Urinary bladder (tissue), 4 donors: ENCODE results near the gene HAX1. TPM values are rescaled to one million over a fixed set of nuclear protein-coding genes. Genes with fewer than 3 reads are reported as not detected.
"Not testable (repeated sequence)": the region's sequence is repeated elsewhere in the genome, so short reads cannot be mapped to it uniquely, and the experiment has no call there.

Experiments
- DNase-seq: peaks from one replicate; pipeline ENCODE4 v3.0.0-alpha.2; 2015; ENCODE audit errors: extremely low spot score
- H3K27ac ChIP-seq: one replicate; pipeline ENCODE4 v1.5.1; 2013; ENCODE audit warnings: low read depth, mild to moderate bottlenecking, moderate library complexity
- H3K36me3 ChIP-seq: one replicate; pipeline ENCODE4 v1.6.1; 2013; ENCODE audit warnings: mild to moderate bottlenecking, moderate library complexity; ENCODE audit not compliant: insufficient read depth
- H3K4me1 ChIP-seq: one replicate; pipeline ENCODE4 v1.6.1; 2013; ENCODE audit warnings: mild to moderate bottlenecking, moderate library complexity; ENCODE audit not compliant: insufficient read depth
- H3K4me3 ChIP-seq: one replicate; pipeline ENCODE4 v1.5.1; 2013; ENCODE audit warnings: low read depth, low read length
- WGBS: extraction: QIAGEN DNeasy Blood & Tissue Kit; methylation state at CpG from one replicate; pipeline ENCODE4 v1.1.7; 2013; 5-methylcytosine and 5-hydroxymethylcytosine counted together
- polyA plus RNA-seq: library from polyadenylated mRNA; stranded (reverse); fragments of 200-250 nt; gene quantifications from one replicate; pipeline ENCODE4 v1.2.3, GENCODE V29; 2013
- total RNA-seq: library from RNA; depleted of rRNA; stranded (reverse); fragments of >200 nt; gene quantifications from one replicate; pipeline ENCODE4 v1.2.3, GENCODE V29; 2014
- donor health status: healthy with polysubstance abuse.
- donor health status: healthy.

The HAX1 gene
- 50.7 TPM for total RNA-seq
- polyA plus RNA-seq: 90.7 TPM

- H3K4me1 ChIP-seq: no peaks in the 10 kb centered on the region
- under 1% methylated on average over 47 of the region's 47 CpGs for WGBS
- peaks cover 3% of the 10 kb centered on the region for H3K36me3 ChIP-seq
- peak within 1 kb of the TSS; percentile 63 for H3K4me3 ChIP-seq
- peak within 1 kb of the TSS; percentile 87 for H3K27ac ChIP-seq
- DNase-seq: peak; percentile 91
These were observed at the start of gene HAX1 for GRCh38 chr1:154272217-154272998. HAX1 (plus strand) TSS chr1:154272629; CDS start chr1:154272724, 95 bp downstream.

- H3K4me3 ChIP-seq: no peak overlapping the region
- peaks cover 2% of the 10 kb centered on the region for H3K36me3 ChIP-seq
- H3K4me1 ChIP-seq: peaks cover 2% of the 10 kb centered on the region
- H3K27ac ChIP-seq: no peak overlapping the region
- no peak for DNase-seq
- 82% methylated on average over 1 of the region's 1 CpG for WGBS
These were observed 49.5 kb upstream of the HAX1 start for GRCh38 chr1:154222918-154223317.

- no peak overlapping the region for H3K27ac ChIP-seq
- DNase-seq: no peak
- H3K4me3 ChIP-seq: no peak overlapping the region
- H3K4me1 ChIP-seq: peaks cover 2% of the 10 kb centered on the region
- H3K36me3 ChIP-seq: no peaks in the 10 kb centered on the region
- WGBS: 45% methylated on average over 2 of the region's 2 CpGs
These were observed 48.8 kb upstream of the HAX1 start for GRCh38 chr1:154223621-154224020.

- no peak for DNase-seq
- Histone ChIP-seq H3K36me3 (no peaks in the 10 kb centered on the region), H3K4me1 (no peaks in the 10 kb centered on the region), H3K27ac (no peak overlapping the region), H3K4me3 (no peak overlapping the region)
- WGBS: 95% methylated on average over 2 of the region's 2 CpGs
These were observed 47.1 kb upstream of the HAX1 start for GRCh38 chr1:154225370-154225769.

GRCh38 chr1:154231112-154231511 lies 41.3 kb upstream of the HAX1 start:
- H3K27ac ChIP-seq, H3K36me3 ChIP-seq, H3K4me3 ChIP-seq, DNase-seq, H3K4me1 ChIP-seq: not testable (repeated sequence)
- WGBS: 96% methylated on average over 3 of the region's 3 CpGs

- WGBS: 95% methylated on average over 12 of the region's 12 CpGs
- H3K4me3 ChIP-seq, H3K36me3 ChIP-seq, H3K27ac ChIP-seq, H3K4me1 ChIP-seq, DNase-seq: not testable (repeated sequence)
These were observed 39.3 kb upstream of the HAX1 start for GRCh38 chr1:154233127-154233526.

- peaks cover 10% of the 10 kb centered on the region for H3K36me3 ChIP-seq
- no peak for DNase-seq
- WGBS: 89% methylated on average over 4 of the region's 4 CpGs
- no peaks in the 10 kb centered on the region for H3K4me1 ChIP-seq
- H3K27ac ChIP-seq: no peak overlapping the region
- no peak overlapping the region for H3K4me3 ChIP-seq
These were observed 35.6 kb upstream of the HAX1 start for GRCh38 chr1:154236855-154237254.

GRCh38 chr1:154237435-154237834 lies 35.0 kb upstream of the HAX1 start:
- 94% methylated on average over 2 of the region's 2 CpGs for WGBS
- peaks cover 10% of the 10 kb centered on the region for H3K36me3 ChIP-seq
- no peak for DNase-seq
- no peaks in the 10 kb centered on the region for H3K4me1 ChIP-seq
- H3K27ac ChIP-seq: no peak overlapping the region
- no peak overlapping the region for H3K4me3 ChIP-seq

GRCh38 chr1:154237880-154238506 lies 34.4 kb upstream of the HAX1 start:
- 92% methylated on average over 6 of the region's 6 CpGs for WGBS
- H3K27ac ChIP-seq: no peak overlapping the region
- peaks cover 10% of the 10 kb centered on the region for H3K36me3 ChIP-seq
- H3K4me1 ChIP-seq: no peaks in the 10 kb centered on the region
- no peak for DNase-seq
- no peak overlapping the region for H3K4me3 ChIP-seq

- no peak overlapping the region for H3K27ac ChIP-seq
- 85% methylated on average over 3 of the region's 3 CpGs for WGBS
- no peak for DNase-seq
- peaks cover 8% of the 10 kb centered on the region for H3K36me3 ChIP-seq
- H3K4me3 ChIP-seq: no peak overlapping the region
- H3K4me1 ChIP-seq: no peaks in the 10 kb centered on the region
These were observed 32.9 kb upstream of the HAX1 start for GRCh38 chr1:154239491-154239890.

GRCh38 chr1:154240294-154240833 lies 32.1 kb upstream of the HAX1 start:
- WGBS: 88% methylated on average over 3 of the region's 3 CpGs
- no peak overlapping the region for H3K27ac ChIP-seq
- H3K4me1 ChIP-seq: no peaks in the 10 kb centered on the region
- no peak overlapping the region for H3K4me3 ChIP-seq
- DNase-seq: no peak
- H3K36me3 ChIP-seq: peaks cover 7% of the 10 kb centered on the region

GRCh38 chr1:154241703-154242351 lies 30.6 kb upstream of the HAX1 start:
- WGBS: 89% methylated on average over 3 of the region's 3 CpGs
- H3K4me1 ChIP-seq: no peaks in the 10 kb centered on the region
- H3K36me3 ChIP-seq: peaks cover 5% of the 10 kb centered on the region

GRCh38 chr1:154253671-154254070 lies 18.8 kb upstream of the HAX1 start:
- whole genome bisulfite sequencing: 93% methylated on average over 7 of the region's 7 CpGs
- no peak overlapping the region for H3K27ac ChIP-seq
- H3K4me3 ChIP-seq: no peak overlapping the region
- DNase-seq: no peak
- peaks cover 16% of the 10 kb centered on the region for H3K36me3 ChIP-seq
- H3K4me1 ChIP-seq: no peaks in the 10 kb centered on the region

More at GRCh38 chr1:154241703-154242351, 30.6 kb upstream of the HAX1 start:
- DNase-seq: no peak
- no peak overlapping the region for H3K27ac ChIP-seq
- no peak overlapping the region for H3K4me3 ChIP-seq

GRCh38 chr1:154256686-154257085 lies 15.7 kb upstream of the HAX1 start:
- Histone ChIP-seq H3K36me3 (peaks cover 13% of the 10 kb centered on the region), H3K27ac (no peak overlapping the region), H3K4me1 (no peaks in the 10 kb centered on the region), H3K4me3 (no peak overlapping the region)
- no peak for DNase-seq
